ENCODE data around the gene DERL3.

The DERL3 gene

DNA sequence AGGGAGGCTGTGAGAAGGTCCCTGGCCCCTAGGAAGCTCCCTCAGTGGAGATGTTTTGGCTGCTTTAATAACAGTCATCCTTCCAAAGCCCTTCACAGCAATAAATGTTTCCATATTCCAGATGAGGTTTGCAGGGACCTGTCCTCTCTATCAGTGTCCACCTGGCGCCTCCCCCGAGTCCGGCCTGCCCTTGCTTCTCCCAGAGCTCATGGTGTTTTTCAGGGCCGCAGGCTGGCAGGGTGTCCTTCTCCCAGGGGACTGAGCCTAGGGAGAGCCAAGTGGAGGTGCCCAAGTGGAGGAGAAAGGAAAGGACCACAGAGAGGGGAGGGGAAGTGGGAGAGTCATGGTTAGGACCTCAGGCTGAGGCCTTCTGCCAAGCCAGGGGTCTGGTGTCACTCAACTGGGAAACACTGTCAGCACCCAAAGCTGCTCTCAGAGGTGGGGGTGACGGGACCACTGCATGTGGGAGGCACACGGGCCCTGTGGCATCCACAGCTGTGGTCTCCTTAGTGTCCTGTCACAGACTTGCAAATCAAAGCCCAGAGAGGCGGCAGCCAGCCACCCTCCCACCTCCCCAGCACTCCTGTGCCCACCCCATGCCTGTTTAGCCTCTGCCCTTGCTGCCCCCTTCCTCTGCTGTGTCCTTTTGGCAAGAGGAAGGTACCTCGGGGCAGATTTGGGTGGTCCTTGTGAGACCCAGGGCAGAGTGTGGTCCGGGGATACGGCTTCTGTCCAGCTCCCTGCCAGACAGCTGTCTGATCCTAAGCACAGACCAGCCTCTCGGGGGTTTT lies 6.4 kb downstream of the DERL3 start:
- in situ Hi-C loops (cut with MboI; ENCODE audit: low sequenced_read_pairs): no loop called here

DNA sequence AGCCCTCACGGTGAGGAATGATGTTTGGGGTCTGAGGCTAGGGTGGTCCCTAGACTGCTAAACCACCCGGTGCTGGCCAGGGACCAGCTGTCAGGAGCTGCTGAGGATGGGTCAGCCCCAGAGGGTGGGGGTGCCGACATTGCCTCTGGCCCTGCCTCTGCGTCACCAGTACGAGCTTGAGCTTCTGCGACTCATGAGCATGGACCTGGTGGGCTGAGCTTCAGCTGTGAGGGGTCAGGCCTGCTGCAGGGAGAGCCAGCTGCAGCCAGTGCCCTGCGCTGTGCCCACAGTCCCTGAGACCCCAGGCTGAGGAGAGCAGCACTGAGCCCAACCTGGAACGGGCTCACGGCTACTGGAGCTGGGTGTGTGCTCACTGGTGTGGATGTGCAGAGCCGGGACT lies 7.0 kb downstream of the DERL3 start:
- in situ Hi-C loops (cut with MboI; ENCODE audit: low sequenced_read_pairs): no loop called here

GRCh38 chr22:23831261-23831660 lies 7.5 kb downstream of the DERL3 start:
- in situ Hi-C loops (cut with MboI; ENCODE audit: low sequenced_read_pairs): no loop called here

DNA sequence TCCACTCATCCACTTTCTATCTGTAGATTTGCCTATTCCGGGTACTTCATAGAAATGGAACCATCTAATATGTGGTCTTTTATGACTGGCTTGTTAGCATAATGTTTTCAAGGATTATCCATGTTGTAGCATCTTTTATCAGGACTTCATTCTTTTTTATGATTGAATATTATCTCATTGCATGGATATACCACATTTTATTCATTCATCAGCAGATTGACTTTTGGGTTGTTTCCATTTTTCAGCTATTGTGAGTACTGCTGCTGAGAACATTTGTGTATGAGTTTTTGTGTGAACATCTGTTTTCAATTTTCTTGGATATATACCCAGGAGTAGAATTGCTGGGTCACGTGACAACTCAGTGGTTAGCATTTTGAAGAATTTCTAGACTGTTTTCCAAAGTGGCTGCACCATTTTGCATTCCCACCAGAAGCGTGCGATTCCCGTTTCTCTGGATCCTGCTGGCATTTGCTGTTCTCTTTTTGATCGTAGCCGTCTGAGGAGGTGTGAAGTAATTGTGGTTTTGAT lies 8.9 kb downstream of the DERL3 start:
- in situ Hi-C loops (cut with MboI; ENCODE audit: low sequenced_read_pairs): no loop called here

DNA sequence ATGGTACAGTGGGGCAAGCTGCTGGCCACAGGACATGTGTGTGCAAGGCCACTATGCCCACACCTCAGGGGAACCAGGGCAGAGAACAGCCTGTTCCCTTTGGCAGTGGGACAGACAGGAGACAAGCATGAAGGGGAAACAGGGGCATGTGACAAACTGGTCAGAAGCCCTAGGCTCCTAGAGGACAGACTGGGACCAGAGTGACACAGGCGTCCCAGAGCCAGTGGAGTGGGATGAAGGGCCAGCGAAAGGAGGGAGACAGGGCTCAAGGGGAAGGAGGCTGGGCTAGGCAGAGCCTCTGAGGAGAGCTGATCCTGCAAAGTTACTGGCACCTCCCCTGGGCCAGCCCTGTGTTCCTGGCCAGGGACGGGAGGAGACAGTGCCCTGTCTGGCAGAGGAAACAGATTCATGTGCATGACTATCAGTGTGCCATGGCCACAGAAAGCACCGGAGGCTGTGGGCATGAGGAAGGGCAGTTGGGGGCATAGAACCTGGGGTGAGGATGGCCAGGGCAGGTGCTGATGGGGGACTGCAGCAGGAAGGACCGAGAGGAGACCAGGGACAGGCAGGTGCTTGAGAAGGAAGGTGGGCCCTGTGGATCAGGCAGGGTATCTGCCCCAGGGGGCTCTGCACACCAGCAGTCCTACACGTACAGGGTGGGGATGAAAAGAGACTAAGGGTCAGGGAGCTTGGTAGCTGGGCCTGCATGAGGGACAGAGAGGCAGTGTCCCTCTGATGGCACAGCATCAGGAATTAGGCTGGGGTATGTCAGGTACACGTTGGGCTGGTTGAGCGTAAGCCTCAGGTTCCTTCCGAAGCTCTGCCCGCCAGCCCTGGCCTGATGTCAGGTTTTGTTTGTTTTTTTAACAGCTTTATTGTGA lies 9.8 kb downstream of the DERL3 start:
- in situ Hi-C loops (cut with MboI; ENCODE audit: low sequenced_read_pairs): no loop called here

GRCh38 chr22:23827351-23827995 lies 11.3 kb downstream of the DERL3 start:
- in situ Hi-C loops (cut with MboI; ENCODE audit: low sequenced_read_pairs): no loop called here

GRCh38 chr22:23826510-23827350 lies 12.1 kb downstream of the DERL3 start:
- in situ Hi-C loops (cut with MboI; ENCODE audit: low sequenced_read_pairs): no loop called here

- in situ Hi-C loops (cut with MboI; ENCODE audit: low sequenced_read_pairs): no loop called here
Measured at GRCh38 chr22:23825246-23825905, 13.4 kb downstream of the DERL3 start.

DNA sequence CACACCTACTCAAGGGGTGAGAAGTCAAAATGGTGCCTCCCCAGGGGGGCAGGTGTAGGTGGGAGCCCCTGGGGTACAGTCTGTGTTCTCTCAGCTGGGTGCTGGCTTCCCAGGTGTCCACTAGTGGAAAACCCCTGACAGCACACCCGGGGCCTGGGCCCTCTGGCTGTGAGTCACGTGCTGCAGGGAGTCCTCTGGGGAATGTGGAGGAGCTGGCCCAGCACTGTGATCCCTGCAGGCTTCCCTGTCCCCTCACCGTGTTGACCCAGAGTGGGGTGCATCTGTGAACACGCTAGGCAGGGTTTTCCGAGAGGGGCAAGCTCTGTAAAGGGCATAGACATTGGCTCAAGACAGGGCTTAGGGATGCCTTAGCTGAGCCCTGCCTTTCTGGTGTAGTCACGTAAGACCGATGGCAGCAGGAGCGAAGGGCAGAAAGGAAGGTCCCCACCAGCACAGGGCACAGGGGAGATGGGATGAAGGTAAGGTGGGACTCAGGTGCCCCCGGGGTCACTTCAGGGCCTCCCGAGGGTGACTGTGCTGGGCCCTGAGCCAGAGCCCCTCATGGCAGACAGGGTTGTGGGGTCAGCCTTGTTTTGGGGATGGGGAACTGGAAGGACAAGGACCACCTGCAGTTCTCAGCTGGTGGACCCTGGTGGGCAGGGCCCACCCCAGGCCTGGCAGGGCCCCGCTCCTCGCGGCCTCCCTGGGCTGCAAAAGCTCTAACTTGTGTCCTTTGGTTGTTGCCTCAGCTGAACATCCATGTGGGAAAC lies 14.1 kb downstream of the DERL3 start:
- in situ Hi-C loops (cut with MboI; ENCODE audit: low sequenced_read_pairs): no loop called here

GRCh38 chr22:23823331-23823791 lies 15.4 kb downstream of the DERL3 start:
- in situ Hi-C loops (cut with MboI; ENCODE audit: low sequenced_read_pairs): no loop called here

DNA sequence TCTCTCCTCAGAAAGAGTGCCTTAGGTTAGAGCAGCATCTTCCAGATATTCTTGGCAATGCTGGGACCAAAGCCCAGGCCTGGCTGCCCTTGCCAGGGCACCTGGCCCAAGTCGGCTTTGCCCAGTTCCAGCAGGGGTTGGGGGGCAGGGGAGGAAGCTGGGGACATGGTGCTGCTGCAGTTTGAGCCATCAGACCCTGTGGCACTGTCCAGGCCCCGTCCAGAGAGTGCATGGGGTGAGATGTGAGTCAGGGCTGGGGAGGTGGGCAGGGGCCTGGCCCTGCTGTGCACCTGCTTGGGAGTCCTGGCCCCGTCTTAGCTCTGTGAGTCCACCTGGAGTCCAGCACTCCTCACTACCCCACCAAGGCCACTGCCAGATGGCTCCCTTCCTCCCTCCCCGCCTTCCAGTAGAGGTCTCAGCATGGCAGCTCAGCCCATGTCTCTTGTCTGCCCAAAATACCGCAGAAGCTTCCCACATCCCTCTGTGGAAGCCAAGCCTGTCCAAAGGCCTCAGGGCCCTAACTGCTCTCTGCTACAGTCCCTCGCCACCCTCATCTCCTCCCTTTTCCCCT lies 16.6 kb downstream of the DERL3 start:
- in situ Hi-C loops (cut with MboI; ENCODE audit: low sequenced_read_pairs): no loop called here

DNA sequence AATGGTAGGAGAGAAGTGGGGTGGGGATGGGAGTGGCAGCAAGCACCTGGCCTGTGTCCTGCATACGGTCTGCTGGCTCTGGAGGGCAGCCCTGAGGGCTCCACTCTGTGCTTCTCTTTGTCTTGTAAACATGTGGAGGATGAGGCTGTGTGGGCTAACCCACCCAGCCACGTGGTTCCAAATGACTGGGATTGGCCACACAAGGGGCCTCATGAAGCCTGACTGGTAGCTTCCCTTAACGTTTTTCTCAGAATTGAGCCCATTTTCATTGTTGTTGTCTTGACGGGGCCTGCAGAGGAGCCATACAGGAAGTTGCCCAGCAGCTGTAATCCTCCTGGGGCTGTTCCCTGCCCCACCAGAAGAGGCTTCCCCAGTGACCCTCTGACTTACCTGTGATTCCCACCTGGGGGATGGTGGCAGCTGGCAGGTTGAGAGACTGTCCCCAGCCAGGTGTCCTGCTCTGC lies 18.0 kb downstream of the DERL3 start:
- in situ Hi-C loops (cut with MboI; ENCODE audit: low sequenced_read_pairs): no loop called here

GRCh38 chr22:23818541-23818940 lies 20.3 kb downstream of the DERL3 start:
- in situ Hi-C loops (cut with MboI; ENCODE audit: low sequenced_read_pairs): no loop called here

- in situ Hi-C loops (cut with MboI; ENCODE audit: low sequenced_read_pairs): no loop called here
Measured at GRCh38 chr22:23817146-23817545, 21.7 kb downstream of the DERL3 start.

DNA sequence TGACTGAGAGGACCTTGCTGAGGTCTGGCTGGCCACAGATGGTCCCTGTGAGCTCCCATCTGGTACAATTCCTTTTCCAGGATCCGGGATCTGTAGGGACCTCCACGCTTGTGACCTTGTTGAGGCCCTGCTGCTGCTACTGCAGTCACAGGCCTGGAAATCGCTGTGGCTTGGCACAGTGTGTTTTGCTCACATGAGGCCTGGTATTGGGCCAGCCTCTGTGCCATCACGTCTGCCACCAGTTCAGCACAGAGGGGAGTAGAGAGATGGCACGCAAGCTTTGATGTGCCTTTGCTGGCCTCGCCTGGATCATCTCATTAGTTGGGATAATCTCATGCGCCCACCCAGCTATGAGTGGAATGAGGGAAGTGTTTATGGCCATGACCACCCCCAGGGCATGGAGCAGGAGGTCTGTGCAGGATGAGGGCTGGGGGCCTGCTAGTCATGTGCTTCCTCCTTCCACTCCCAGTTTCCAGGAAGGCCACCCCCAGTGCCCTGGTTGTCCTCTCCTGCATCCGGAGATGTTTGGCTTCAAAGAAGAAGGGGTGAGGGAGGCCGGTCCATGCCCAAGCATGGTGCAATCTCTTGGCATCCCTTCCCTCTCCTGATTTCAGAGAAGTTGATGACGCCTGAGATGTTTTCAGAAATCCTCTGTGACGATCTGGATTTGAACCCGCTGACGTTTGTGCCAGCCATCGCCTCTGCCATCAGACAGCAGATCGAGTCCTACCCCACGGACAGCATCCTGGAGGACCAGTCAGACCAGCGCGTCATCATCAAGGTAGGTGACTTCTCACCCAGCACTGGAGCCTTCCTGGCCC lies 22.4 kb downstream of the DERL3 start:
- in situ Hi-C loops (cut with MboI; ENCODE audit: low sequenced_read_pairs): no loop called here

DNA sequence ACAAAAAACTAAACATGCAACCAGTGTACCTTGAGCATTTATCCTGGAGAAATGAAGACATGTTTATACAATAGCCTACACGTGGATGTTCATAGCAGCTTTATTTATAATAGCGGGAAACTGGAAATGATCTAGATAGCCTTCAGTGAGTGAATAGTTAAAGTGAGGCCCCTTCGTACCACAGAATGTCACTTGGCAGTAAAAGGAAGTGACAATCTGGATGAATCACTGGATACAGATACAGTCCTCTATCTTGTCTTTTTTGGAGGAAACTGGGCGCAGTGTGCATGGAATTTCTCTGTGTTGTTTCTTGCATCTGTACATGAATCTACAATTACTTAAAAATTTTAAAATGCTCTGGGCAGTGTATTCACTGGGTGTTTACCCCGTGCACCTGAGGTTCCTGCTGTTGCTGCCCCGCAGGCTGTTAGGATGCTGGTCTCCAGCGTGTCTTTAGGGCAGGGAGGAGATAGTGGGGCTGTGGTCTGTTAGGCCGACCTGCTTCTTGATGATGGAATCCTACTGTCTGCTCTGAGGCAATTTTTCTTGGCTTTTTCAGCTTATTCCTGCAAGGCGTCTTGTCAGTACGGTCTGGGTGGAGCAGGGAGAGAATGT lies 23.2 kb downstream of the DERL3 start:
- in situ Hi-C loops (cut with MboI; ENCODE audit: low sequenced_read_pairs): no loop called here

DNA sequence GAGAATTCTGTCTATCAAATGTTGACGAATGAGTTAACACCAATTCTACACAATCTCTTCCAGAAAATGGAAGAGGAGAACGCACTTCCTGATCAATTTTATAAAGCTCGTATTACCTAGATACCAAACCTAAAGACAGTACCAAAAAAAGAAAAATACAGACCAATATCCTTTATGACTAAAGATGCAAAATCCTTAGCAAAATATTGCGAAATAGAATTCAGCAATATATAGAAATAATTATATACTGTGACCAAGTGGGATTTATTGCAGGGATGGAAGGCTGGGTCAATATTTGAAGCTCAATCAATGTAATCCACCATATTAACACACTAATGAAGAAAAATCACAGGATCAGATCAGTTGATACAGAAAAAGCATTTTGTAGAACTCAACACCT lies 26.4 kb downstream of the DERL3 start:
- in situ Hi-C loops (cut with MboI; ENCODE audit: low sequenced_read_pairs): no loop called here
